ENCODE data around the gene TMEM121B.

TMEM121B gene

GRCh38 chr22:17120281-17120680 is 879 bp downstream of the TMEM121B start:
- TF ChIP-seq CTCF (conservative IDR thresholded peaks at IDR 0.05): no peak
- no peak for TF ChIP-seq ZFX (IDR thresholded peaks at IDR 0.05)
- H3K27ac ChIP-seq: no peak overlapping the region

- H3K27ac ChIP-seq: no peak overlapping the region
- TF ChIP-seq ZFX (IDR thresholded peaks at IDR 0.05) (no peak), CTCF (conservative IDR thresholded peaks at IDR 0.05) (no peak; the same call in 1 of the 2 replicates)
These were observed 1.5 kb downstream of the TMEM121B start for GRCh38 chr22:17119481-17120202.

GRCh38 chr22:17118342-17118741 is 2.8 kb downstream of the TMEM121B start:
- TF ChIP-seq CTCF (conservative IDR thresholded peaks at IDR 0.05) (no peak), ZFX (IDR thresholded peaks at IDR 0.05) (no peak)
- no peak overlapping the region for H3K27ac ChIP-seq

- TF ChIP-seq ZFX (IDR thresholded peaks at IDR 0.05) (no peak), CTCF (conservative IDR thresholded peaks at IDR 0.05) (no peak)
- H3K27ac ChIP-seq: no peak overlapping the region
These were observed 3.3 kb downstream of the TMEM121B start for GRCh38 chr22:17117890-17118289.

- peak overlapping the region; percentile 24 for H3K27ac ChIP-seq
- TF ChIP-seq ZFX (IDR thresholded peaks at IDR 0.05) (no peak), CTCF (conservative IDR thresholded peaks at IDR 0.05) (no peak)
These were observed 3.8 kb downstream of the TMEM121B start for GRCh38 chr22:17117400-17117799.

GRCh38 chr22:17116572-17117330 is 4.4 kb downstream of the TMEM121B start:
- TF ChIP-seq ZFX (IDR thresholded peaks at IDR 0.05): no peak
- TF ChIP-seq CTCF (conservative IDR thresholded peaks at IDR 0.05): no peak
- peak overlapping the region; percentile 24 for H3K27ac ChIP-seq

GRCh38 chr22:17115945-17116565 is 5.1 kb downstream of the TMEM121B start:
- H3K27ac ChIP-seq: peak overlapping the region; percentile 24
- no peak for TF ChIP-seq CTCF (conservative IDR thresholded peaks at IDR 0.05)
- no peak for TF ChIP-seq ZFX (IDR thresholded peaks at IDR 0.05)

Data from C4-2B (cell line).